ENCODE data around the gene PCSK1. TPM values are rescaled to one million over a fixed set of nuclear protein-coding genes. Genes with fewer than 3 reads are reported as not detected.

Gene PCSK1
- total and polyA plus RNA-seq, 7 donors = 0.60 to 2.2 (median 1.7) TPM

DNA sequence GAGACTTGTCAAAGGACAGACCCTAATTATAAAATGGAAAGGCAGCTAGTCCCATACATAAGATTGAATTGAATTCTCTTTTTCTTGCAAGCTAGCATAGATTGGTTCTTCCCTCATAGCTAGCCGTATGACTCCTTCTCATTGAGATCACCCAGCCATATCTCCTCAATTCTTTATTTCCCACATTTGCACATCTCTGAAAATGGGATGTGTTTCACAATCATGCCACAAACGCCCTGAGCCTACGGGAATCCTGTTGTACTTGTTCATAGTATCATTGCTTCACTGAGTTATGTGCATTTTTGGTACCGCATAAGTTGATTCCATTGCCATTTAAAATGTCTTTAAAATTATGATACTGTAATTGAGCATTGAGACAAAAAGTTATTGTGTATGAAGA is 90.5 kb downstream of the PCSK1 start:
- 92 to 93% methylated on average over 4 of the region's 4 CpGs for WGBS, 2 donors
- TF ChIP-seq POLR2A (IDR thresholded peaks at IDR 0.05) (no peak), EP300 (IDR thresholded peaks at IDR 0.05) (no peak), POLR2AphosphoS5 (IDR thresholded peaks at IDR 0.05) (no peak)
- TF ChIP-seq, protein P1, sequence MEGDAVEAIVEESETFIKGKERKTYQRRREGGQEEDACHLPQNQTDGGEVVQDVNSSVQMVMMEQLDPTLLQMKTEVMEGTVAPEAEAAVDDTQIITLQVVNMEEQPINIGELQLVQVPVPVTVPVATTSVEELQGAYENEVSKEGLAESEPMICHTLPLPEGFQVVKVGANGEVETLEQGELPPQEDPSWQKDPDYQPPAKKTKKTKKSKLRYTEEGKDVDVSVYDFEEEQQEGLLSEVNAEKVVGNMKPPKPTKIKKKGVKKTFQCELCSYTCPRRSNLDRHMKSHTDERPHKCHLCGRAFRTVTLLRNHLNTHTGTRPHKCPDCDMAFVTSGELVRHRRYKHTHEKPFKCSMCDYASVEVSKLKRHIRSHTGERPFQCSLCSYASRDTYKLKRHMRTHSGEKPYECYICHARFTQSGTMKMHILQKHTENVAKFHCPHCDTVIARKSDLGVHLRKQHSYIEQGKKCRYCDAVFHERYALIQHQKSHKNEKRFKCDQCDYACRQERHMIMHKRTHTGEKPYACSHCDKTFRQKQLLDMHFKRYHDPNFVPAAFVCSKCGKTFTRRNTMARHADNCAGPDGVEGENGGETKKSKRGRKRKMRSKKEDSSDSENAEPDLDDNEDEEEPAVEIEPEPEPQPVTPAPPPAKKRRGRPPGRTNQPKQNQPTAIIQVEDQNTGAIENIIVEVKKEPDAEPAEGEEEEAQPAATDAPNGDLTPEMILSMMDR (IDR thresholded peaks at IDR 0.05) = no peak
- Histone ChIP-seq H3K9me3 (no peaks in the 10 kb centered on the region), H3K27me3 (no peaks in the 10 kb centered on the region), H3K4me3 (no peak overlapping the region), H3K36me3 (no peaks in the 10 kb centered on the region), H3K4me1 (peaks cover 0 to 8% (median 2%) of the 10 kb centered on the region in 4 donors), H3K27ac (no peak overlapping the region)
- DNase-seq = no peak
- intact Hi-C loops (cut with DNase I) = no loop called here

Other genes starting within 250 kb of the PCSK1 start
- 100 to 1,000 TPM; 225 to 348 (median 247) TPM for gene CAST, start 229.1 kb upstream of the PCSK1 start, total RNA-seq
- 100 to 1,000 TPM; 138 to 151 (median 147) TPM for gene CAST, start 229.1 kb upstream of the PCSK1 start, polyA plus RNA-seq

Measured in sigmoid colon (tissue), 7 donors.